Activated CD4-positive, alpha-beta T cell treated with anti-CD3 and anti-CD28 coated beads, Interleukin-10, Interleukin-2, amounts not matched to agents 100 ng/mL and 50 ng/mL, durations not matched to agents 16 hours and 8 hours (primary cell): ENCODE measurements around the gene NDUFC2.
A peak's percentile ranks its signal among the peaks of the same experiment; 100 is the strongest.
"Not testable (repeated sequence)": the region's sequence is repeated elsewhere in the genome, so short reads cannot be mapped to it uniquely, and the experiment has no call there.

ENCODE experiments used
- DNase-seq: peaks from one replicate; pipeline ENCODE4 v3.0.0-alpha.2; 2020

Gene NDUFC2

GRCh38 chr11:78049348-78049747 is 30.3 kb downstream of the NDUFC2 start:
- no peak for DNase-seq

GRCh38 chr11:78048561-78048960 is 31.1 kb downstream of the NDUFC2 start:
- DNase-seq = no peak

- no peak for DNase-seq
Observed at GRCh38 chr11:78046486-78046854, 33.2 kb downstream of the NDUFC2 start.

- DNase-seq = peak; percentile 80
Observed at GRCh38 chr11:78045851-78046485, 33.7 kb downstream of the NDUFC2 start.

GRCh38 chr11:78044706-78045105 is 35.0 kb downstream of the NDUFC2 start:
- DNase-seq = no peak

- DNase-seq = no peak
Observed at GRCh38 chr11:78041843-78042440, 37.7 kb downstream of the NDUFC2 start.

GRCh38 chr11:78041380-78041719 is 38.3 kb downstream of the NDUFC2 start:
- DNase-seq = not testable (repeated sequence)

- no peak for DNase-seq
Observed at GRCh38 chr11:78040691-78041379, 38.8 kb downstream of the NDUFC2 start.

GRCh38 chr11:78039919-78040671 is 39.6 kb downstream of the NDUFC2 start:
- DNase-seq = peak; percentile 51

- DNase-seq = no peak
Observed at GRCh38 chr11:78039391-78039918, 40.2 kb downstream of the NDUFC2 start.

GRCh38 chr11:78038697-78039313 is 40.9 kb downstream of the NDUFC2 start:
- no peak for DNase-seq

GRCh38 chr11:78037825-78038620 is 41.6 kb downstream of the NDUFC2 start:
- no peak for DNase-seq

- DNase-seq = no peak
Observed at GRCh38 chr11:78037056-78037455, 42.6 kb downstream of the NDUFC2 start.

- no peak for DNase-seq
Observed at GRCh38 chr11:78036313-78036712, 43.3 kb downstream of the NDUFC2 start.

GRCh38 chr11:78034623-78035022 is 45.0 kb downstream of the NDUFC2 start:
- DNase-seq = no peak

- no peak for DNase-seq
Observed at GRCh38 chr11:78033040-78033439, 46.6 kb downstream of the NDUFC2 start.

GRCh38 chr11:78032090-78032489 is 47.6 kb downstream of the NDUFC2 start:
- DNase-seq = no peak

GRCh38 chr11:78031629-78032028 is 48.0 kb downstream of the NDUFC2 start:
- DNase-seq = no peak

- no peak for DNase-seq
Observed at GRCh38 chr11:78030429-78031325, 49.0 kb downstream of the NDUFC2 start.

- DNase-seq = not testable (repeated sequence)
Observed at GRCh38 chr11:78028423-78028822, 51.2 kb downstream of the NDUFC2 start.

GRCh38 chr11:78027759-78028158 is 51.9 kb downstream of the NDUFC2 start:
- no peak for DNase-seq
